ENCODE measurements around the gene PEX6.

The PEX6 gene

GRCh38 chr6:42988486-42989020, 9.6 kb upstream of the PEX6 start:
- peak overlapping the region; percentile 90 for H3K4me2 ChIP-seq (ENCODE audit: low read depth, low read length, poor library complexity, severe bottlenecking)
- no peaks in the 10 kb centered on the region for H3K9me2 ChIP-seq (replicated peaks; ENCODE audit: low read depth, low read length)
- peaks cover 43% of the 10 kb centered on the region for H3K4me1 ChIP-seq (ENCODE audit: insufficient read depth, low read length, poor library complexity, severe bottlenecking)
- no peaks in the 10 kb centered on the region for H3K27me3 ChIP-seq (ENCODE audit: insufficient read depth, low read length, poor library complexity, severe bottlenecking)
- no peak overlapping the region for H3K9ac ChIP-seq (ENCODE audit: low read depth, low read length, poor library complexity, severe bottlenecking)
- TF ChIP-seq EZH2phosphoT487 (IDR thresholded peaks at IDR 0.05; ENCODE audit: borderline replicate concordance) = no peak
- no peak for TF ChIP-seq CTCF (conservative IDR thresholded peaks at IDR 0.05; ENCODE audit: low read length)
- no peaks in the 10 kb centered on the region for H3F3A ChIP-seq (ENCODE audit: low read depth)
- H3K4me3 ChIP-seq (ENCODE audit: low read length, poor library complexity, severe bottlenecking) = no peak overlapping the region
- H3K79me2 ChIP-seq (ENCODE audit: insufficient read depth, low read length) = peaks cover 46% of the 10 kb centered on the region
- H2AFZ ChIP-seq (ENCODE audit: low read length) = no peak overlapping the region
- peaks cover 5% of the 10 kb centered on the region for H4K20me1 ChIP-seq (ENCODE audit: insufficient read depth, low read length, poor library complexity, severe bottlenecking)
- peaks cover 3% of the 10 kb centered on the region; the same call in 1 of the 2 replicates for H3K36me3 ChIP-seq (ENCODE audit: insufficient read depth, low read length)
- no peaks in the 10 kb centered on the region for H3K9me3 ChIP-seq (ENCODE audit: insufficient read depth, low read depth, low read length)

- H3K9ac ChIP-seq (ENCODE audit: low read depth, low read length, poor library complexity, severe bottlenecking) = peak overlapping the region; percentile 53
- peaks cover 45% of the 10 kb centered on the region for H3K79me2 ChIP-seq (ENCODE audit: insufficient read depth, low read length)
- TF ChIP-seq EZH2phosphoT487 (IDR thresholded peaks at IDR 0.05; ENCODE audit: borderline replicate concordance) = no peak
- TF ChIP-seq CTCF (conservative IDR thresholded peaks at IDR 0.05; ENCODE audit: low read length) = no peak
- peak overlapping the region; percentile 90 for H3K4me2 ChIP-seq (ENCODE audit: low read depth, low read length, poor library complexity, severe bottlenecking)
- H3K36me3 ChIP-seq (ENCODE audit: insufficient read depth, low read length) = peaks cover 3% of the 10 kb centered on the region; the same call in 1 of the 2 replicates
- peak overlapping the region; percentile 53 for H3K4me3 ChIP-seq (ENCODE audit: low read length, poor library complexity, severe bottlenecking)
- no peaks in the 10 kb centered on the region for H3K9me2 ChIP-seq (replicated peaks; ENCODE audit: low read depth, low read length)
- H3K9me3 ChIP-seq (ENCODE audit: insufficient read depth, low read depth, low read length) = no peaks in the 10 kb centered on the region
- H3K27me3 ChIP-seq (ENCODE audit: insufficient read depth, low read length, poor library complexity, severe bottlenecking) = no peaks in the 10 kb centered on the region
- peaks cover 43% of the 10 kb centered on the region for H3K4me1 ChIP-seq (ENCODE audit: insufficient read depth, low read length, poor library complexity, severe bottlenecking)
- no peak overlapping the region for H2AFZ ChIP-seq (ENCODE audit: low read length)
- no peaks in the 10 kb centered on the region for H3F3A ChIP-seq (ENCODE audit: low read depth)
- peaks cover 5% of the 10 kb centered on the region for H4K20me1 ChIP-seq (ENCODE audit: insufficient read depth, low read length, poor library complexity, severe bottlenecking)
These were observed 8.8 kb upstream of the PEX6 start for GRCh38 chr6:42987533-42988451.

- Histone ChIP-seq H3K4me1 (ENCODE audit: insufficient read depth, low read length, poor library complexity, severe bottlenecking) (peaks cover 44% of the 10 kb centered on the region), H3K9me3 (ENCODE audit: insufficient read depth, low read depth, low read length) (no peaks in the 10 kb centered on the region), H2AFZ (ENCODE audit: low read length) (peak overlapping the region; percentile 79), H3K27me3 (ENCODE audit: insufficient read depth, low read length, poor library complexity, severe bottlenecking) (no peaks in the 10 kb centered on the region), H3K9me2 (replicated peaks; ENCODE audit: low read depth, low read length) (no peaks in the 10 kb centered on the region), H3K9ac (ENCODE audit: low read depth, low read length, poor library complexity, severe bottlenecking) (peak overlapping the region; percentile 90), H3K79me2 (ENCODE audit: insufficient read depth, low read length) (peaks cover 45% of the 10 kb centered on the region), H3F3A (ENCODE audit: low read depth) (no peaks in the 10 kb centered on the region), H4K20me1 (ENCODE audit: insufficient read depth, low read length, poor library complexity, severe bottlenecking) (peaks cover 5% of the 10 kb centered on the region), H3K36me3 (ENCODE audit: insufficient read depth, low read length) (no peaks in the 10 kb centered on the region), H3K4me3 (ENCODE audit: low read length, poor library complexity, severe bottlenecking) (peak overlapping the region; percentile 85), H3K4me2 (ENCODE audit: low read depth, low read length, poor library complexity, severe bottlenecking) (peak overlapping the region; percentile 90)
- TF ChIP-seq EZH2phosphoT487 (IDR thresholded peaks at IDR 0.05; ENCODE audit: borderline replicate concordance) = no peak
- no peak for TF ChIP-seq CTCF (conservative IDR thresholded peaks at IDR 0.05; ENCODE audit: low read length)
These were observed 6.0 kb upstream of the PEX6 start for GRCh38 chr6:42984924-42985475.

All from Loucy (cell line).